Pancreas (tissue), 10 donors: ENCODE data around the gene KATNAL1. TPM values are rescaled to one million over a fixed set of nuclear protein-coding genes. Genes with fewer than 3 reads are reported as not detected.
A peak's percentile ranks its signal among the peaks of the same experiment; 100 is the strongest.

Source experiments
- ATAC-seq, 4 donors: fragments of 200-7000 bp; cut with Tn5 transposase; one replicate each; pipeline versions ENCODE4 v1.8.0 to v1.9.1; 2020; ENCODE audit warnings: mild to moderate bottlenecking in 4 of 4, moderate library complexity in 4 of 4
- DNase-seq, 6 donors: peaks; one replicate each; pipeline ENCODE4 v3.0.0-alpha.2; 2020
- FAIRE-seq: peaks from 2 replicates; lab custom pipeline; 2012; peaks lifted over from hg19 to GRCh38; lab: Jason Lieb, UNC
- H3K27ac ChIP-seq, 4 donors: fragments of 200-600 bp; sonication (generic); 1 replicate in 3 of 4; 2 replicates in 1 of 4; pipeline versions ENCODE4 v1.5.0 to v1.8.0; 2020
- H3K27me3 ChIP-seq, 4 donors: fragments of 200-600 bp; one replicate each; pipeline ENCODE4 v1.8.0; 2021
- H3K36me3 ChIP-seq, 3 donors: fragments of 200-600 bp; sonication (generic) in 1 of 3; one replicate each; pipeline versions ENCODE4 v1.5.0 to v1.8.0; 2020 to 2021
- H3K4me1 ChIP-seq, 3 donors: fragments of 200-600 bp; one replicate each; pipeline ENCODE4 v1.8.0; 2021
- H3K4me3 ChIP-seq, 4 donors: fragments of 200-600 bp; sonication (generic) in 2 of 4; one replicate each; pipeline versions ENCODE4 v1.5.0 to v1.8.0; 2020 to 2021
- H3K9me3 ChIP-seq, 4 donors: fragments of 200-600 bp; one replicate each; pipeline ENCODE4 v1.8.0; 2021
- WGBS, 2 donors: extraction: QIAGEN DNeasy Blood & Tissue Kit; methylation state at CpG; one replicate each; pipeline ENCODE4 v1.1.7; 2013; 5-methylcytosine and 5-hydroxymethylcytosine counted together
- intact Hi-C, 3 donors: fragments of 100-400 bp; cut with DNase I; formaldehyde crosslinking; loops; one replicate each; pipeline versions ENCODE4 v1.11.1 to v1.14.2; 2022
- polyA plus RNA-seq, 2 donors: library from polyadenylated mRNA; stranded (reverse); fragments of 200-250 nt; gene quantifications; one replicate each; pipeline ENCODE4 v1.2.3, GENCODE V29; 2013
- total RNA-seq, 6 donors: library from RNA; stranded (reverse); fragmentation: NEBNext Ultra II Directional in 4 of 6; extraction: Animal tissue kit (Norgen Biotek cat#: 25700) in 4 of 6; gene quantifications; one replicate each; pipeline versions ENCODE4 v1.2.1 to v1.2.4, GENCODE V29; 2021 to 2023
- TF ChIP-seq, protein P1 (sequence below), 4 donors: fragments of 200-600 bp; sonication (generic) in 3 of 4; IDR thresholded peaks; one replicate each; pipeline versions ENCODE4 v1.5.0 to v1.8.0; 2021; ENCODE audit warnings: antibody characterized with exemption in 4 of 4
- donor health status: healthy with polysubstance abuse.
- donor health status: DM: no; HTN: no; CAD: no; lungs with moderate emphysema.
- donor health status: DM: no; HTN: no; CAD: no.
- donor health status: control.
- donor health status: control.
- donor health status: Bipolar disorder and iron deficiency.
- donor health status: DM: yes; HTN: yes; CAD: no.
- donor health status: DM: no; HTN: no; CAD: no.
- donor health status: DM: no; HTN: no; CAD: no.
- donor health status: DM: yes; HTN: yes; CAD: no.

The KATNAL1 gene
- total and polyA plus RNA-seq, 8 donors, result 1.1 to 9.3 (median 2.6) TPM

GRCh38 chr13:30332456-30333143 is 25.2 kb upstream of the KATNAL1 start:
- Histone ChIP-seq H3K27ac (no peak overlapping the region), H3K4me3 (no peak overlapping the region), H3K27me3 (no peaks in the 10 kb centered on the region), H3K9me3 (no peaks in the 10 kb centered on the region), H3K4me1 (no peaks in the 10 kb centered on the region), H3K36me3 (no peaks in the 10 kb centered on the region)
- DNase-seq (no peak), FAIRE-seq (no peak), ATAC-seq (peak in 2 of 4 donors; percentile 32 to 64)
- intact Hi-C loops, result no loop called here
- TF ChIP-seq, protein P1, sequence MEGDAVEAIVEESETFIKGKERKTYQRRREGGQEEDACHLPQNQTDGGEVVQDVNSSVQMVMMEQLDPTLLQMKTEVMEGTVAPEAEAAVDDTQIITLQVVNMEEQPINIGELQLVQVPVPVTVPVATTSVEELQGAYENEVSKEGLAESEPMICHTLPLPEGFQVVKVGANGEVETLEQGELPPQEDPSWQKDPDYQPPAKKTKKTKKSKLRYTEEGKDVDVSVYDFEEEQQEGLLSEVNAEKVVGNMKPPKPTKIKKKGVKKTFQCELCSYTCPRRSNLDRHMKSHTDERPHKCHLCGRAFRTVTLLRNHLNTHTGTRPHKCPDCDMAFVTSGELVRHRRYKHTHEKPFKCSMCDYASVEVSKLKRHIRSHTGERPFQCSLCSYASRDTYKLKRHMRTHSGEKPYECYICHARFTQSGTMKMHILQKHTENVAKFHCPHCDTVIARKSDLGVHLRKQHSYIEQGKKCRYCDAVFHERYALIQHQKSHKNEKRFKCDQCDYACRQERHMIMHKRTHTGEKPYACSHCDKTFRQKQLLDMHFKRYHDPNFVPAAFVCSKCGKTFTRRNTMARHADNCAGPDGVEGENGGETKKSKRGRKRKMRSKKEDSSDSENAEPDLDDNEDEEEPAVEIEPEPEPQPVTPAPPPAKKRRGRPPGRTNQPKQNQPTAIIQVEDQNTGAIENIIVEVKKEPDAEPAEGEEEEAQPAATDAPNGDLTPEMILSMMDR (IDR thresholded peaks at IDR 0.05), result no peak
- WGBS, 2 donors, result 82 to 92% methylated on average over 4 of the region's 4 CpGs

- Histone ChIP-seq H3K27ac (no peak overlapping the region), H3K27me3 (no peaks in the 10 kb centered on the region), H3K9me3 (no peaks in the 10 kb centered on the region), H3K4me3 (no peak overlapping the region), H3K4me1 (no peaks in the 10 kb centered on the region), H3K36me3 (no peaks in the 10 kb centered on the region)
- DNase-seq (no peak), FAIRE-seq (no peak), ATAC-seq (peak in 2 of 4 donors; percentile 23 to 24)
- TF ChIP-seq, protein P1 (IDR thresholded peaks at IDR 0.05), result no peak
- intact Hi-C loops, result no loop called here
- WGBS, 2 donors, result 76 to 82% methylated on average over 5 of the region's 5 CpGs
Measured at GRCh38 chr13:30331331-30331771, 24.0 kb upstream of the KATNAL1 start.

DNA sequence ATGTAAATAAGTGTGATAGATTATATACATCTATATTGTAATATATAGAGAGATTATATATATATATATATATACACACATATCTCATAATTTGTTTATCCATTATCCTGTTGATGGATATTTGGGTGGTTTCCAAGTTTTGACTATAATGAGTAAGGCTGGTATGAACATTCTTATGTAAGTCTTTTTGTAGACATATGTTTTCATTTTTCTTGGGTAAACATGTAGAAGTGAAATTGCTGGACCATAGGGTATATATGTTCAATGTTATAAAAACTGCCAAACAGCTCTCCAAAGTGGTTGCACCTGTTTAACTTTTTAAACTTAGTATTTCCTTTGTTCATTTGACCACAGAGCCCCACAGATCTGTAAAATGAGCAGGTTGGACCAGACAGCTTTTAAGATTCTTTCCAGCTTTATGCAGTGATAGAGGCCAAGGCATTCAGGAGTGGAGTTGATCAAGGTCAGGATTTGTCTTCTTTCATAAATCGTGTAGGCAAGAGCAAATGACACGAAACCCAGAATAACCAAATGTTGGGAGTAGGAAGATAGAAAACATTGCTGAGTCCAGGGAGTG is 21.7 kb upstream of the KATNAL1 start:
- Histone ChIP-seq H3K4me3 (no peak overlapping the region), H3K27ac (no peak overlapping the region), H3K36me3 (no peaks in the 10 kb centered on the region), H3K9me3 (no peaks in the 10 kb centered on the region), H3K27me3 (no peaks in the 10 kb centered on the region), H3K4me1 (no peaks in the 10 kb centered on the region)
- intact Hi-C loops, result no loop called here
- 68 to 78% methylated on average over 2 of the region's 2 CpGs for WGBS, 2 donors
- no peak for DNase-seq
- TF ChIP-seq, protein P1 (IDR thresholded peaks at IDR 0.05), result no peak
- ATAC-seq, result no peak
- FAIRE-seq, result no peak

- H3K9me3 ChIP-seq, result no peaks in the 10 kb centered on the region
- H3K4me1 ChIP-seq, result no peaks in the 10 kb centered on the region
- no peak for ATAC-seq
- no peaks in the 10 kb centered on the region for H3K36me3 ChIP-seq
- H3K27me3 ChIP-seq, result no peaks in the 10 kb centered on the region
- 76 to 79% methylated on average over 4 of the region's 4 CpGs for WGBS, 2 donors
- no peak for DNase-seq
- intact Hi-C loops, result no loop called here
- no peak overlapping the region for H3K4me3 ChIP-seq
- TF ChIP-seq, protein P1 (IDR thresholded peaks at IDR 0.05), result no peak
- no peak overlapping the region for H3K27ac ChIP-seq
- FAIRE-seq, result no peak
Measured at GRCh38 chr13:30325668-30326067, 18.3 kb upstream of the KATNAL1 start.

DNA sequence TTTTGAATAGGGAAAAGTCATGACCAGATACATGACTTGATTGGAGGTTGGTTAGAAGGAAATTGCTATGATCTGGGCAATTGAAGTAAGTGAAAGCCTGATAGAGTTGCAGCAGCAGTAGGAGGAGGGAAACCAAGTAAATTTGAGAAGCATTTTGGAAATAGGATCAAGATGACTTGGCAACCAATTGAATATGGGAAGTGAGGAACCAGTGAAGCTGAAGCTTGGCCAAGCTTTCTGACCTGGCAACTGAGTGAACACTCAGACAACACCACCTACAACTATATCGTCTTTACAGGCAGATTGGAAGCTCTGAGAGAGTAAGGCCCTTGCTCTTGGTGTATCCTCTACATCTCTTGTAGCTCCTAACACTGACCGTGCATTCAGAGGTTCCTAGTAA is 16.2 kb upstream of the KATNAL1 start:
- no peak overlapping the region for H3K4me3 ChIP-seq
- H3K9me3 ChIP-seq, result no peaks in the 10 kb centered on the region
- TF ChIP-seq, protein P1 (IDR thresholded peaks at IDR 0.05), result no peak
- no peaks in the 10 kb centered on the region for H3K27me3 ChIP-seq
- DNase-seq (no peak), FAIRE-seq (no peak), ATAC-seq (no peak)
- intact Hi-C loops, result no loop called here
- WGBS, 2 donors, result 78 to 80% methylated on average over 2 of the region's 2 CpGs
- no peak overlapping the region for H3K27ac ChIP-seq
- H3K4me1 ChIP-seq, result no peaks in the 10 kb centered on the region
- no peaks in the 10 kb centered on the region for H3K36me3 ChIP-seq
